Activated naive CD4-positive, alpha-beta T cell treated with Interleukin-2 at 50 U/mL for 16 hours (primary cell): ENCODE data around the gene ATP5PO.
"Not testable (repeated sequence)": the region's sequence is repeated elsewhere in the genome, so short reads cannot be mapped to it uniquely, and the experiment has no call there.

Experiments used
- DNase-seq: peaks from one replicate; pipeline ENCODE4 v3.0.0-alpha.2; 2020

The ATP5PO gene

DNA sequence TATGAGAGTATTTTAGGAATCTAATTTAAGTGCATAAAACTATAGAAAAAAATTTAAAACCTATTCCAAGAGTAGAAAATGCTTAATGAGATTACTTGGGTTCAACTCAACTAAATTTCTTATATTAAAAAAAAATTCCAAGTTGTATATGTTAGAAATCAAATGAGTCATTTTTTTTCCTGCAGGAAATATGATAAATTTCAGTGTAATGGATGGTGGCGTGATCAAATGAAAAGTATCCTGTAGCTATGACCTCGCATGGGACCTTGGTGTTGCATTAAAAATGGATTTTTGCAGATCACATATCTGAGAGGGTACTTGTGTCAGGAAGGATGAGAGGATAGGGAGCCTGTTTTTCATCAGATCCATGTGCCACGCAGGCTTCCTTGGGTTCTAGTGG, 17.9 kb downstream of the ATP5PO start:
- no peak for DNase-seq

DNA sequence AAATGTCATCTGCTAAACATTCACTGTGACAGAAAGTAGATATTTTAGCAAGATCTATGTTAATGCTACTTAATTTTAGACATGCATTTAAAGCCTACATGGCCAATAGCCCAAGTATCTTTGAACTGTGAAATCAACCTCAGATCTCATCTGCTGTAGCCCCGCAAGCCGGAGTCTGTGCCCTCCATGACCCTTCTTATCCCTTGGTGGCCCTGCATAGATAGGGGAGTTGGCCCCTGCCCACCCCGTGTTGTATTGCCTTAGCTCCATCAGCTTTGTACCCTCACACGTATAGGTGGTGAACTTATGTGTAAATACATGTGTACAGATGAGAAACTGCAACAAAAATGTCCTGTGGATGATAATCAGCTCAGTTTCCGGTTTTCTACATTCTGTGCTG, 18.5 kb downstream of the ATP5PO start:
- no peak for DNase-seq

- no peak for DNase-seq
Measured at GRCh38 chr21:33896691-33897090, 18.9 kb downstream of the ATP5PO start.

DNA sequence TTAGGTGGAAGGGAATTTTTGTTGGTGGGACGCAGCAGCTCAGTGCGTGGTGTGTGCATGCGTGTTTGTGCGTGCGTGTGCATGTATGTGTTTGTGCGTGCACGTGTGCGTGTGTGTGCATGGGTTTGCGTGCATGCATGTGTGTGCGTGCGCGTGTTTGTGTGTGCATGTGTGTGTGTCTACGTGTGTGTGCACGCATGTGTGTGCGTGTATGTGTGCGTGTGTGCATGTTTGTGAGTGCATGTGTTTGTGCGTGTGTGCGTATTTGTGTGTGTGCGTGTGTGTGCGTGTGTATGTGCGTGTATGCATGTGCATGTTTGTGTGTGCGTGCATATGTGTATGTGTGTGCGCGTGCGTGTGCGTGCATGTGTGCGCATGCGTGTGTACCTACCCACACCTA, 20.2 kb downstream of the ATP5PO start:
- DNase-seq: no peak

GRCh38 chr21:33894736-33895288, 20.8 kb downstream of the ATP5PO start:
- peak; percentile 64 for DNase-seq

DNA sequence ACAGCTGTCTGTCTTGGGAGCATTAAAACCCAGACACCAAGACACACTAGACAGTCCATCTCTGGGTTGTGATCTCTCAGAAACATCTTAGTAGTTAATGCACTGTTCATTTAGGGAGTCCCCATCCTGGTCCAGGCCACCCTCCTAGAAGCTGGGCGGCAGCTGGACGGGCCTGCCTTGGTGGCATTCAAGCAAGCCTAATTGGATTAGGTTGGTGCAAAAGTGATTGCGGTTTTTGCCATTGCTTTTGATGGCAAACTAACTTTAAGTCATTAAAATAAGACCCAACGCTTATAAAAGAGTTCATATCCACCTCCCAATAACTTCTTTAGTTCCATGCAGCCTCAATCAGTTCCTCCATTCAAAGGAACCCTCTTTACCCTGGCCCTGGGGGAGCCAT, 21.7 kb downstream of the ATP5PO start:
- no peak for DNase-seq

GRCh38 chr21:33892853-33893252, 22.8 kb downstream of the ATP5PO start:
- no peak for DNase-seq

GRCh38 chr21:33890187-33890586, 25.4 kb downstream of the ATP5PO start:
- DNase-seq: no peak

DNA sequence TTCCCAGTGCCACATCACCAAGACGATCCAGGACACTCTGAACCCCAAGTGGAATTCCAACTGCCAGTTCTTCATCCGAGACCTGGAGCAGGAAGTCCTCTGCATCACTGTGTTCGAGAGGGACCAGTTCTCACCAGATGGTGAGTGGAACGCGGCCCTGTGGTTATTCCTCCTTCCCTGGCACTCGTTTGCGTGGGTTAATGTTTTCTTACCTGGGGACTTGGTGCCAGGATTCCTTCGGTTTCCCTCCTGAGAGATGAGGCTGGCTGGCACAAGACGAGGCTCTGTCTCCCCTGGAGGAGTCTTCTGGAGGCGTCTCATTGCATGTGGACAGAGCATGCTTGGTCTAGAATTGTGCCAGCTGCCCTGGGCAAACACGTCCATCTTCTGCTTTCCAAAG, 29.3 kb downstream of the ATP5PO start:
- DNase-seq: no peak

- DNase-seq: no peak
Measured at GRCh38 chr21:33885172-33885514, 30.5 kb downstream of the ATP5PO start.

DNA sequence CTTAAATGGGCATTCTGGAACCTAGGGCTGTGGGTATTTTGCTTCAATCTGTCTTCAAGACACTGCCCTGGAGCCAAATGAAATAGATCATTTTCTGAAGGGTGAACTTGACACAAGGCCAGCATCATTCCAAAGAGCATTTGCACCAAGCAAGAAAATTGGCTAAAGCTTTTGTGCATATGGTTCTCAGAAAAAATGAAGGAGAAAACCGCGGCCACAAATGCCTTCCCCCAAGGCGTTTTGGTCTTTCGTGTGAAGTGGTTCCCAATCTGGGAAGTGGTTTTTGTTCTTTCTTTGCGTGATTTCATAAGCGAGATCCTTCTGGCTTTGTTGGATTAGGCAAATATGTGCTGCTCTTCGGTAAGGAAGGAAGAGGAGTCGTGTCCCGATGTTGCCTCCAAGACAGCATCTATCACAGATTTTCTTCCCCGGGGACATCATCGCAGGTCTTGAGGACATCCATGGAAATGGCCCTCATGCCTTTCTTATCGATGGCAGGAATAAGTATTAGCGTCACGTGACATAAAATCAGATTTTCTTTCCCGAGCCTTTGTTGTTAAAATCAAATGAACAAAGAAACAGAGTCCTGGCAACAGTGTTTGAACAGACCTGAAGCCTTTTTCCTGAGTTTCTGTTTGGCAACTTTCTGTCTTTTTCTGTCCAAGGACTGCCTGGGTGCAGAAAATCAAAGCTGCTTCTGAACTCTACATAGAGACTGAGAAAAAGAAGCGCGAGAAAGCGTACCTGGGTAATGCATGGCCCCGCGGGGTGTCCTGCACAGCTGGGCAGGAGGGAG, 31.0 kb downstream of the ATP5PO start:
- DNase-seq: no peak

- no peak for DNase-seq
Measured at GRCh38 chr21:33883118-33883517, 32.5 kb downstream of the ATP5PO start.

DNA sequence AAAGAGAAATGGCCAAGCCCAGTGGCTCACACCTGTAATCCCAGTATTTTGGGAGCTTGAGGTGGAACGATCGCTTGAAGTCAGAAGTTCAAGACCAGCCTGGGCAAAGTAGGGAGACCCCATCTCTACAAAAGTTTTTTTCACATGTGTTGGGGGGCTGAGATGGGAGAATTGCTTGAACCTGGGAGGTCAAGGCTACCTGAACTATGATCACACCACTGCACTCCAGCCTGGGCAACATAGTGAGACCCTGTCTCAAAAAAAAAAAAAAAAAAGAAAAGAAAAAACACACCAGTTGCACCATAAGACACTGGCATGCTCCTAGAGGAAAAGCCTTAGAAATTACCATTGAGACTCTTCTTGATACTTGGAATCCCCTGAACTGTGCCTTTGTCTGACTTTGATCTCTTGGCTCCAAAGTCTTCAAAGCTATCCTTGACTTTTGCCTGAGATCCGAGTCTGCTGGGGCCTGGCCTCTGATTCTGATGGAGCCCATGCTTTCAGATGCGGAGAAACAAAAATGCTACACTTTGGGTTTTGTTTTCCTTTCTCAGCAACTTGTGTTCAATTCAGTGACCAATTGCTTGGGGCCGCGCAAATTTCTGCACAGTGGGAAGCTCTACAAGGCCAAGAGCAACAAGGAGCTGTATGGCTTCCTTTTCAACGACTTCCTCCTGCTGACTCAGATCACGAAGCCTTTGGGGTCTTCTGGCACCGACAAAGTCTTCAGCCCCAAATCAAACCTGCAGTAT, 33.7 kb downstream of the ATP5PO start:
- no peak for DNase-seq

DNA sequence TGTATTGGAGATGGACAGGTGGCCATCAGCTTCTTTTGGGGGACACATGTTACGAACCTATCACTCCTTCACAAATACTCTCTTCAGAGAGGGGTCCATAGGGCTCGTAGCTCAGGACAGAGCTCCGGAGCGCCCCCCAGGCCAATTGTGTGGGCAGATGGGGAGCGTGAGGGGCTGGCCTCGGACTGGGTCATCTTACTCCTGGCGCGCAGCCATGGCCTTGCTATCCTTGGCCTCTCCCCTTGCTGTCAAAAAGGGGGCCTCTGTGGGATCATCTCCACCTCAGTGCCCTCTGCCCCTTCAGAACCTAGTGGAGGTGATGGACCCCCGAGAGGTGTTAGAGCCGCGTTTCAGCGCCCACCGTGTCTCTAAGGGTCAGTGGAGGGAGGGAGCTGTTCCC, 35.0 kb downstream of the ATP5PO start:
- no peak for DNase-seq

DNA sequence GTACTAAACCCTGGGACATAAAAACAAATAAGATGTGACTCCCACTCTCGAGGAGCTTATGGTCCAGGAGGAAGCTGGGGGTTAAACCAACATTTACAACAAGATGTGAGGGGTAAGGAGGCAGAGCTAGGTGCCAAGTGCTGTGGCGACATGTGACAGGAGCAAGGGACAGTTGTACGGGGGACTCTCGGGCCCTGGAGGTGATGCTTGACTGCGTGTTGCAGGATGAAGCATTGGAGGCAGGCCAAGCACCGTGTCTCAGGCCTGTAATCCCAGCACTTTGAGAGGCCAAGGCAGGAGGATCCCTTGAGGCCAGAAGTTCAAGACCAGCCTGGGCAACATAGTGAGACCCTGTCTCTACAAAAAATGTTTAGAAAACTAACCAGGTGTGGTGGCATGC, 36.8 kb downstream of the ATP5PO start:
- DNase-seq: no peak

GRCh38 chr21:33875026-33875695, 40.4 kb downstream of the ATP5PO start:
- DNase-seq: no peak

DNA sequence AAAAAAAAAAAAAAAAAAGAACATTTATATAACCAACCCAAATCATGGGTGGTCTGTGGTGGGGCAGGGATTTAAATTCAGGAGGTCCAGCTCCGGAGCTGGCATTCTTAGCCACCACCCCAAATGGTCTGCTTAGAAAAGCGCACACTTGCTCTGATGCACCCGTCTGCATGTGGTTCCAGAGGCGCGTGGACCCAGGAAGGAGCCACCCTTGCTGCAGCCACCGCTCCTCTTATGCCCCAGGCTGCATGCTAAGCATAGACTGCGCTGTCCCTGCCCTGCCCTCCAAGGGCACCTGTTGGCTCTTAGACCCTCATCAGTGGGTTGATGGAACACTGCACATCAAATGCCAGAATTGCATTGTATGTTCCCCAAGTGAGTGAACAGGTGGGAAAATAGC, 41.4 kb downstream of the ATP5PO start:
- DNase-seq: no peak

DNA sequence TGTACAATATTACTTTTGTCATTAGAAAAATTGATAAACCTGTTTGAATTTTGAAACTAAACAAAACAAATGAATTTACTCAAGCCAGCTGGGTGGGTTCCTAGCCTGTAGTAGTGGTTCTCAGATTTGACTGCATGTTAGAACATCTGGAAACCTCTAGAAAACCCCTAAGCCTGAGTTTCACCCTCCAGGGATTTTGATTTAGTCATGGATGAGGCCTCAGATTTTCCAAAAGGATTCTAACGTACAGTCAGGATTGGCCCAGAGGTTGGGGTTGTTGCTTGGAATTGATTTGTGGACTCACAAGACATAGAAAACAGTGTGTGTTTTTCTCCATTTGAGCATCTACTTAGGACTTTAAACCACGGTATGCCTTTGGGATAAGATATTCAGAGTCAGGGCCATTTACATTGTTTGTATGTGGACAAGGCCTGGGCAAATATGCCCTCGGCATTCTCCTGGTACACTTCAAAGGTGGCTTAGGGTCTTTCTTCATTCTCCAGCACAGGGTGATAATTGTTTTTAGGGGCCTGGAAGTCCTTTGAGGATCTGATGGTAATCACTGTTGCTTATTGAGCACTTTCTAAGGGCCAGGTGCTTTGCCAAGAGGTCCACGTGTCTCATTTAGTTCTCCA, 42.6 kb downstream of the ATP5PO start:
- no peak for DNase-seq

DNA sequence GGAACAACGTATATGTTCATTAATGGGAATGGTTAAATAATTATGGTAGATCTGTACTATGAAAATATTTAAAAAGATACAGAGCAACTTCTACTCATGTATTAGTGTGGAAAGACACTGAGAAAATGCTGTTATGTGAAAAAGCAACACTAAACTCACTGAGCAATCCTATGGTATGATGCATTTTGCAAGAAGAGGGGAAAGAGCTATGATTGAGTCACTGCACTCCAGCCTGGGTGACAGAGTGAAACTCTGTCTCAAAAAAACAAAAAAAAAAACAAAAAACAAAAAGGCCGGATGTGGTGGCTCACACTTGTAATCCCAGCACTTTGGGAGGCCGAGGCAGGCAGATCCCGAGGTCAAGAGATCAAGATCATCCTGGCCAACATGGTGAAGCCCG, 44.4 kb downstream of the ATP5PO start:
- DNase-seq: no peak

DNA sequence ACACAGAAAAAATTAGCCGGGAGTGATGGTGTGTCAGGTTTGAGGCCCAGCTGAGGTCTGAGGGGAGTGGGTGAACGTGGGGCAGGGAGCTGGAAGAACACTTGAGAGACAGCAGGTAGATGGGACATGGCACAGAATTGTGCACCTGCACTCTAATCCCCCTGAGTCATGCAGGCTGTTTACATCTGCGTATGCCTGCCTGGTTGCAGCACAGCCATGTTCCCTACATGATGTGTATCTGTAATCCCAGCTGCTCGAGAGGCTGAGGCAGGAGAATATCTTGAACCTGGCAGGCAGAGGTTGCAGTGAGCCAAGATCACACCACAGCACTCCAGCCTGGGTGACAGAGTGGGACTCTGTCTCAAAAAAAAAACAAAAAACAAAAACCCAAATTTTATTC, 44.8 kb downstream of the ATP5PO start:
- DNase-seq: no peak

GRCh38 chr21:33869873-33870272, 45.7 kb downstream of the ATP5PO start:
- no peak for DNase-seq

- DNase-seq: not testable (repeated sequence)
Measured at GRCh38 chr21:33867868-33868267, 47.7 kb downstream of the ATP5PO start.

DNA sequence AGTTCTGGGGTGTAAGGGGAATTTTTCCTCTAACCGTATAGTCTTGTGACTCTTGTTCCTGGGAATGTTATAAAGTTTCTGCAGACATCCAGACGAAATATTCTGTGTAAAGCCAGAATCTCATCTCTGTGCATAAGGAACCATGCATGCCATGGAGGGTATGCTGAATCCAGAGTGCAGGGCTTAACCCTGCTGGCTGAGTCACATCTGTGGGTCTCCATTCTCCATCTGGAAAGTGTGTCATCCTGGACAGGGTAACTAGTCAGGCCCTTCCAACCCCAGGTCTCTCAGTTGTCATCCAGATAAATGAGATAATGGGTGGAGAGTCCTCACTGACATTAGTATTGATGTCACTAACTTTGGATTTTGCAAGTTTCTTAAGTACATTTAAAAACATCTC, 48.8 kb downstream of the ATP5PO start:
- no peak for DNase-seq
